GM23338 (cell line): ENCODE measurements around the gene PLXNB2. TPM values are rescaled to one million over a fixed set of nuclear protein-coding genes. Genes with fewer than 3 reads are reported as not detected.

ENCODE experiments used
- ATAC-seq: fragments of 200-7000 bp; cut with Tn5 transposase; 3 replicates; pipeline ENCODE4 v1.9.1; 2020
- DNase-seq: peaks from one replicate; pipeline ENCODE4 v3.0.0-alpha.2; 2015; ENCODE audit warnings: low spot score
- H2AFZ ChIP-seq: fragments of 200-600 bp; sonication (generic); 2 replicates; pipeline ENCODE4 v1.8.0; 2016; ENCODE audit warnings: antibody characterized with exemption, mild to moderate bottlenecking, moderate library complexity
- H3F3A ChIP-seq: fragments of 200-600 bp; sonication (generic); replicated peaks from 2 replicates; pipeline ENCODE4 v1.8.0; 2017; ENCODE audit warnings: antibody characterized with exemption, mixed run types, low read depth
- H3K27ac ChIP-seq: fragments of 200-600 bp; sonication (generic); 2 replicates; pipeline ENCODE4 v1.6.1; 2016; ENCODE audit warnings: low read depth
- H3K27me3 ChIP-seq: fragments of 200-600 bp; sonication (generic); 2 replicates; pipeline ENCODE4 v1.8.0; 2016; ENCODE audit warnings: mild to moderate bottlenecking, mixed run types, moderate library complexity; ENCODE audit not compliant: insufficient read depth
- H3K36me3 ChIP-seq: fragments of 200-600 bp; sonication (generic); 2 replicates; pipeline ENCODE4 v1.8.0; 2016; ENCODE audit warnings: mild to moderate bottlenecking; ENCODE audit not compliant: insufficient read depth
- H3K4me1 ChIP-seq: fragments of 200-600 bp; sonication (generic); 2 replicates; pipeline ENCODE4 v1.8.0; 2016; ENCODE audit warnings: mild to moderate bottlenecking, moderate library complexity; ENCODE audit not compliant: insufficient read depth
- H3K4me2 ChIP-seq: fragments of 200-600 bp; sonication (generic); 2 replicates; pipeline ENCODE4 v1.7.1; 2017; ENCODE audit warnings: mixed run types
- H3K4me3 ChIP-seq: fragments of 200-600 bp; sonication (generic); 2 replicates; pipeline ENCODE4 v1.6.1; 2016; ENCODE audit warnings: mixed run types
- H3K79me2 ChIP-seq: fragments of 200-600 bp; sonication (generic); replicated peaks from 2 replicates; pipeline ENCODE4 v1.8.0; 2017; ENCODE audit warnings: mild to moderate bottlenecking; ENCODE audit not compliant: insufficient read depth
- H3K9me2 ChIP-seq: fragments of 200-600 bp; sonication (generic); 2 replicates; pipeline ENCODE4 v1.8.0; 2017; ENCODE audit not compliant: insufficient read depth
- H4K20me1 ChIP-seq: fragments of 200-600 bp; sonication (generic); replicated peaks from 2 replicates; pipeline ENCODE4 v1.8.0; 2017; ENCODE audit warnings: mild to moderate bottlenecking; ENCODE audit not compliant: insufficient read depth
- H3K27ac Mint-ChIP-seq: 2 replicates; pipeline ENCODE4 v1.8.0; 2020; ENCODE audit warnings: inconsistent platforms, mild to moderate bottlenecking, moderate library complexity, mixed read lengths
- H3K27me3 Mint-ChIP-seq: 3 replicates; pipeline ENCODE4 v1.8.0; 2022; ENCODE audit warnings: low read depth, mild to moderate bottlenecking, moderate library complexity, mixed read lengths, inconsistent platforms; ENCODE audit not compliant: insufficient read depth, poor library complexity
- H3K36me3 Mint-ChIP-seq: 3 replicates; pipeline ENCODE4 v1.8.0; 2021; ENCODE audit warnings: low read depth, mild to moderate bottlenecking, inconsistent platforms, moderate library complexity, mixed read lengths
- H3K4me1 Mint-ChIP-seq: 3 replicates; pipeline ENCODE4 v1.8.0; 2020; ENCODE audit warnings: mild to moderate bottlenecking, inconsistent platforms, mixed read lengths
- H3K4me3 Mint-ChIP-seq: 3 replicates; pipeline ENCODE4 v1.8.0; 2021; ENCODE audit warnings: moderate library complexity, mild to moderate bottlenecking, inconsistent platforms, mixed read lengths
- H3K9me3 Mint-ChIP-seq: 3 replicates; pipeline ENCODE4 v1.8.0; 2020; ENCODE audit warnings: moderate library complexity, mild to moderate bottlenecking, inconsistent platforms, mixed read lengths
- CREB1 ChIP-seq: fragments of 250-450 bp; sonication (Bioruptor Pico); IDR thresholded peaks from 2 replicates; pipeline ENCODE4 v1.5.0; 2020; ENCODE audit warnings: low read depth, mild to moderate bottlenecking, moderate library complexity
- CTCF ChIP-seq, 2 experiments: fragments of 200-600 bp in 1 of 2; sonication (generic) in 1 of 2; conservative IDR thresholded peaks; 2 replicates each; pipeline versions ENCODE4 v1.5.1 to v1.6.1; 2016 to 2017; ENCODE audit warnings: antibody characterized with exemption in 2 of 2, low read depth in 2 of 2, mild to moderate bottlenecking in 2 of 2, moderate library complexity in 1 of 2
- ETS1 ChIP-seq: IDR thresholded peaks from 2 replicates; pipeline ENCODE4 v1.6.1; 2016; ENCODE audit warnings: antibody characterized with exemption
- EZH2 ChIP-seq: fragments of 200-600 bp; sonication (generic); IDR thresholded peaks from one replicate; pipeline ENCODE4 v1.8.0; 2017; ENCODE audit warnings: antibody characterized with exemption, mild to moderate bottlenecking, low read depth; ENCODE audit not compliant: unreplicated experiment
- JUNB ChIP-seq: IDR thresholded peaks from one replicate; pipeline ENCODE4 v1.6.1; 2016; ENCODE audit warnings: antibody characterized with exemption; ENCODE audit not compliant: unreplicated experiment
- NANOG ChIP-seq: IDR thresholded peaks from 2 replicates; pipeline ENCODE4 v1.6.1; 2016; ENCODE audit warnings: antibody characterized with exemption, borderline replicate concordance
- ZNF114 ChIP-seq: fragments of 250-450 bp; sonication (Bioruptor Pico); IDR thresholded peaks from 2 replicates; pipeline ENCODE4 v1.5.0; 2020; ENCODE audit warnings: mild to moderate bottlenecking, moderate library complexity
- ZNF331 ChIP-seq: fragments of 250-450 bp; sonication (Bioruptor Pico); IDR thresholded peaks from 2 replicates; pipeline ENCODE4 v1.5.0; 2020; ENCODE audit warnings: low read depth, mild to moderate bottlenecking, moderate library complexity
- polyA plus RNA-seq: library from polyadenylated mRNA; unstranded; fragments of >200 nt; fragmentation: Nextera tagmentation; extraction: Ambion mirVana; gene quantifications from 2 replicates; pipeline ENCODE4 v1.2.1, GENCODE V29; 2016
- total RNA-seq: library from RNA; depleted of rRNA; stranded (reverse); fragments of >200 nt; shearing (Covaris generic); gene quantifications from 2 replicates; pipeline ENCODE4 v1.2.3, GENCODE V29; 2014
- TF ChIP-seq, protein P1 (sequence below): IDR thresholded peaks from one replicate; pipeline ENCODE4 v1.6.1; 2018; ENCODE audit warnings: antibody characterized with exemption; ENCODE audit not compliant: unreplicated experiment

PLXNB2 gene
- total and polyA plus RNA-seq, 2 experiments from 2014 or later, result 29.1 to 66.3 TPM

GRCh38 chr22:50297510-50298265 is 9.8 kb downstream of the PLXNB2 start (continued):
- TF ChIP-seq ETS1, result no peak
- TF ChIP-seq ZNF114 (CRISPR knock-in tag), result no peak
- no peak for TF ChIP-seq EZH2
- no peak for TF ChIP-seq JUNB
- no peak for TF ChIP-seq NANOG
- no peak for TF ChIP-seq CTCF (conservative IDR thresholded peaks at IDR 0.05; ENCODE audit: low read depth in 2 of 2)
- TF ChIP-seq ZNF331 (CRISPR knock-in tag), result no peak
- no peak for TF ChIP-seq CREB1 (CRISPR knock-in tag)
- TF ChIP-seq, protein P1, sequence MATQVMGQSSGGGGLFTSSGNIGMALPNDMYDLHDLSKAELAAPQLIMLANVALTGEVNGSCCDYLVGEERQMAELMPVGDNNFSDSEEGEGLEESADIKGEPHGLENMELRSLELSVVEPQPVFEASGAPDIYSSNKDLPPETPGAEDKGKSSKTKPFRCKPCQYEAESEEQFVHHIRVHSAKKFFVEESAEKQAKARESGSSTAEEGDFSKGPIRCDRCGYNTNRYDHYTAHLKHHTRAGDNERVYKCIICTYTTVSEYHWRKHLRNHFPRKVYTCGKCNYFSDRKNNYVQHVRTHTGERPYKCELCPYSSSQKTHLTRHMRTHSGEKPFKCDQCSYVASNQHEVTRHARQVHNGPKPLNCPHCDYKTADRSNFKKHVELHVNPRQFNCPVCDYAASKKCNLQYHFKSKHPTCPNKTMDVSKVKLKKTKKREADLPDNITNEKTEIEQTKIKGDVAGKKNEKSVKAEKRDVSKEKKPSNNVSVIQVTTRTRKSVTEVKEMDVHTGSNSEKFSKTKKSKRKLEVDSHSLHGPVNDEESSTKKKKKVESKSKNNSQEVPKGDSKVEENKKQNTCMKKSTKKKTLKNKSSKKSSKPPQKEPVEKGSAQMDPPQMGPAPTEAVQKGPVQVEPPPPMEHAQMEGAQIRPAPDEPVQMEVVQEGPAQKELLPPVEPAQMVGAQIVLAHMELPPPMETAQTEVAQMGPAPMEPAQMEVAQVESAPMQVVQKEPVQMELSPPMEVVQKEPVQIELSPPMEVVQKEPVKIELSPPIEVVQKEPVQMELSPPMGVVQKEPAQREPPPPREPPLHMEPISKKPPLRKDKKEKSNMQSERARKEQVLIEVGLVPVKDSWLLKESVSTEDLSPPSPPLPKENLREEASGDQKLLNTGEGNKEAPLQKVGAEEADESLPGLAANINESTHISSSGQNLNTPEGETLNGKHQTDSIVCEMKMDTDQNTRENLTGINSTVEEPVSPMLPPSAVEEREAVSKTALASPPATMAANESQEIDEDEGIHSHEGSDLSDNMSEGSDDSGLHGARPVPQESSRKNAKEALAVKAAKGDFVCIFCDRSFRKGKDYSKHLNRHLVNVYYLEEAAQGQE, result no peak

GRCh38 chr22:50296658-50297490 is 10.6 kb downstream of the PLXNB2 start:
- Histone ChIP-seq H3K36me3 (no peaks in the 10 kb centered on the region), H3K4me2 (no peak overlapping the region), H3K27me3 (no peaks in the 10 kb centered on the region), H3K4me3 (no peak overlapping the region), H3F3A (no peaks in the 10 kb centered on the region; the same call in 1 of the 2 replicates), H3K79me2 (peaks cover 53% of the 10 kb centered on the region), H3K9me2 (no peaks in the 10 kb centered on the region), H2AFZ (no peak overlapping the region), H3K4me1 (peaks cover 27% of the 10 kb centered on the region), H4K20me1 (peaks cover 5% of the 10 kb centered on the region; the same call in 1 of the 2 replicates), H3K27ac (no peak overlapping the region)
- H3K27me3 Mint-ChIP-seq, result peaks cover 30% of the 10 kb centered on the region
- DNase-seq (no peak), ATAC-seq (no peak)
- no peak overlapping the region; the same call in 2 of the 3 replicates for H3K4me3 Mint-ChIP-seq
- H3K27ac Mint-ChIP-seq, result no peak overlapping the region
- H3K9me3 Mint-ChIP-seq, result no peaks in the 10 kb centered on the region; the same call in 2 of the 3 replicates
- H3K36me3 Mint-ChIP-seq, result peaks cover 1% of the 10 kb centered on the region; the same call in 1 of the 3 replicates
- H3K4me1 Mint-ChIP-seq, result peaks cover 14% of the 10 kb centered on the region
- TF ChIP-seq, protein P1, result no peak
- TF ChIP-seq NANOG, result no peak
